OCI-LY7 (cell line): ENCODE results near the gene AQR. TPM values are rescaled to one million over a fixed set of nuclear protein-coding genes. Genes with fewer than 3 reads are reported as not detected.

Experiments used
- BruUV-seq: library from RNA; stranded (reverse); fragments of 400-500 nt; replicated peaks from 2 replicates; lab custom pipeline; 2021; lab: Mats Ljungman, UMichigan
- CTCF ChIA-PET: fragments of 300-600 bp; sonication (Branson Sonifier 250); formaldehyde crosslinking; loops from one replicate; lab custom pipeline; 2022; ENCODE audit warnings: antibody characterized with exemption; ENCODE audit not compliant: unreplicated experiment; lab: Charles Lee
- POLR2A ChIA-PET: fragments of 300-600 bp; sonication (Branson Sonifier 250); formaldehyde crosslinking; loops from one replicate; lab custom pipeline; 2022; ENCODE audit warnings: antibody characterized with exemption; lab: Charles Lee
- DNase-seq: peaks from one replicate; pipeline ENCODE4 v3.0.0-alpha.2; 2015; ENCODE audit warnings: low spot score
- H2AFZ ChIP-seq: fragments of 200-600 bp; sonication (generic), shearing (Covaris generic); 2 replicates; pipeline ENCODE4 v1.6.1; 2014; ENCODE audit warnings: mild to moderate bottlenecking, antibody characterized with exemption, low read length, moderate library complexity
- H3K27ac ChIP-seq: fragments of 200-600 bp; sonication (generic); 2 replicates; pipeline ENCODE4 v1.5.1; 2014; ENCODE audit warnings: mixed run types, low read depth, mild to moderate bottlenecking, moderate library complexity, low read length, inconsistent platforms; ENCODE audit not compliant: poor library complexity, severe bottlenecking
- H3K36me3 ChIP-seq: fragments of 200-600 bp; sonication (generic); 2 replicates; pipeline ENCODE4 v1.6.1; 2014; ENCODE audit warnings: mild to moderate bottlenecking, antibody characterized with exemption, low read length, moderate library complexity, mixed read lengths; ENCODE audit not compliant: insufficient read depth
- H3K4me1 ChIP-seq: fragments of 200-600 bp; sonication (generic); 2 replicates; pipeline ENCODE4 v1.5.1; 2014; ENCODE audit warnings: mild to moderate bottlenecking, low read length; ENCODE audit not compliant: insufficient read depth, poor library complexity, severe bottlenecking
- H3K4me2 ChIP-seq: fragments of 200-600 bp; sonication (generic); 2 replicates; pipeline ENCODE4 v1.6.1; 2014; ENCODE audit warnings: mild to moderate bottlenecking, low read length
- H3K4me3 ChIP-seq: fragments of 200-600 bp; sonication (generic); 2 replicates; pipeline ENCODE4 v1.5.1; 2014; ENCODE audit warnings: mild to moderate bottlenecking, low read depth, low read length; ENCODE audit not compliant: poor library complexity, severe bottlenecking
- H3K79me2 ChIP-seq: fragments of 200-600 bp; sonication (generic); 2 replicates; pipeline ENCODE4 v1.6.1; 2016; ENCODE audit warnings: low read depth, mild to moderate bottlenecking, low read length, moderate library complexity, mixed read lengths; ENCODE audit not compliant: insufficient read depth
- H3K9me2 ChIP-seq: fragments of 200-600 bp; sonication (generic); 2 replicates; pipeline ENCODE4 v1.6.1; 2016; ENCODE audit warnings: mild to moderate bottlenecking, low read length, mixed read lengths; ENCODE audit not compliant: insufficient read depth
- H3K9me3 ChIP-seq: fragments of 200-600 bp; sonication (generic); 2 replicates; pipeline ENCODE4 v1.6.1; 2014; ENCODE audit warnings: mild to moderate bottlenecking, mixed run types, low read length, mixed read lengths
- H4K20me1 ChIP-seq: fragments of 200-600 bp; sonication (generic); 2 replicates; pipeline ENCODE4 v1.6.1; 2014; ENCODE audit warnings: mild to moderate bottlenecking, antibody characterized with exemption, low read length, moderate library complexity, mixed read lengths; ENCODE audit not compliant: insufficient read depth
- EZH2phosphoT487 ChIP-seq: fragments of 200-600 bp; sonication (generic); IDR thresholded peaks from 2 replicates; pipeline ENCODE4 v1.6.1; 2018; ENCODE audit warnings: low read depth, borderline replicate concordance, mild to moderate bottlenecking, mixed run types, antibody characterized with exemption, low read length, moderate library complexity, mixed read lengths
- intact Hi-C: fragments of 100-400 bp; cut with micrococcal nuclease; formaldehyde crosslinking; loops from one replicate; pipeline ENCODE4 v1.10.0; 2022; ENCODE audit not compliant: unreplicated experiment
- total RNA-seq, 2 experiments: library from RNA; depleted of rRNA in 1 of 2; stranded (reverse); fragments of >200 nt in 1 of 2; shearing (Covaris generic) in 1 of 2; gene quantifications; 2 replicates each; pipeline ENCODE4 v1.2.3, GENCODE V29; 2014 to 2022
- TF ChIP-seq, protein P1 (sequence below): fragments of 200-600 bp; sonication (generic); conservative IDR thresholded peaks from 2 replicates; pipeline ENCODE4 v1.5.1; 2014; ENCODE audit warnings: mild to moderate bottlenecking, antibody characterized with exemption, low read length, moderate library complexity, mixed read lengths

The AQR gene
- total RNA-seq, 2 experiments from 2014 or later, result 18.5 to 36.4 TPM

- no peaks in the 10 kb centered on the region for H3K36me3 ChIP-seq
- no peaks in the 10 kb centered on the region for H3K79me2 ChIP-seq
- no peak overlapping the region for H2AFZ ChIP-seq
- no peaks in the 10 kb centered on the region for H3K9me3 ChIP-seq
- H3K9me2 ChIP-seq, result no peaks in the 10 kb centered on the region
- TF ChIP-seq, protein P1, sequence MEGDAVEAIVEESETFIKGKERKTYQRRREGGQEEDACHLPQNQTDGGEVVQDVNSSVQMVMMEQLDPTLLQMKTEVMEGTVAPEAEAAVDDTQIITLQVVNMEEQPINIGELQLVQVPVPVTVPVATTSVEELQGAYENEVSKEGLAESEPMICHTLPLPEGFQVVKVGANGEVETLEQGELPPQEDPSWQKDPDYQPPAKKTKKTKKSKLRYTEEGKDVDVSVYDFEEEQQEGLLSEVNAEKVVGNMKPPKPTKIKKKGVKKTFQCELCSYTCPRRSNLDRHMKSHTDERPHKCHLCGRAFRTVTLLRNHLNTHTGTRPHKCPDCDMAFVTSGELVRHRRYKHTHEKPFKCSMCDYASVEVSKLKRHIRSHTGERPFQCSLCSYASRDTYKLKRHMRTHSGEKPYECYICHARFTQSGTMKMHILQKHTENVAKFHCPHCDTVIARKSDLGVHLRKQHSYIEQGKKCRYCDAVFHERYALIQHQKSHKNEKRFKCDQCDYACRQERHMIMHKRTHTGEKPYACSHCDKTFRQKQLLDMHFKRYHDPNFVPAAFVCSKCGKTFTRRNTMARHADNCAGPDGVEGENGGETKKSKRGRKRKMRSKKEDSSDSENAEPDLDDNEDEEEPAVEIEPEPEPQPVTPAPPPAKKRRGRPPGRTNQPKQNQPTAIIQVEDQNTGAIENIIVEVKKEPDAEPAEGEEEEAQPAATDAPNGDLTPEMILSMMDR, result no peak
- TF ChIP-seq EZH2phosphoT487, result no peak
- DNase-seq, result no peak
- H4K20me1 ChIP-seq, result no peaks in the 10 kb centered on the region
- ChIA-PET CTCF (no interaction called here), POLR2A (interaction anchor here (0.6 kb wide), 1 partner anchor 50 kb away, joined by 3 read pairs; no protein-coding TSS in a partner anchor)
- no peaks in the 10 kb centered on the region for H3K4me1 ChIP-seq
- no peak overlapping the region for H3K4me2 ChIP-seq
- intact Hi-C loops, result no loop called here
- no peak overlapping the region for H3K27ac ChIP-seq
- no TSS peak for BruUV-seq
- no peak overlapping the region for H3K4me3 ChIP-seq
Measured at GRCh38 chr15:34828145-34828911, 141.2 kb downstream of the AQR start.

DNA sequence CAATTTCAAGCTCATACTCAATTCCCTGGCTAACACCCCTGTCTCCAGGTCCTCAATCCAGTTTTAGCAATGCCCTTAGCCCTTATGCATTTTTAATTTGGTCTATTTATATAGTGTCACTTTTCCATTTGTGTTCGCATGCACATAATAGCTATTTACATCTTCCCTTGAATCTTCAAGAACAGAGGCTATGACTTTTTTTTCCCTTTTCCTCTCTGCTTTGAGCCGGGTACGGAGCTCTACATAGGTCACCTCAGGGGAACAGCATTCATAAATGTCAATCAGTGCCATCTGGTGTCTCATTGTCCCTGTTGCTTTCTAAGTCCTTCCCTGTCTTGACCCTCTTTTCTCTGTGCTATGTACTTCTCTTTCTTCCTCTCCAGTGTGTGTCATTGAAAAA lies 147.7 kb downstream of the AQR start:
- Histone ChIP-seq H2AFZ (no peak overlapping the region), H3K9me3 (no peaks in the 10 kb centered on the region), H3K4me3 (no peak overlapping the region), H3K9me2 (no peaks in the 10 kb centered on the region), H3K4me1 (no peaks in the 10 kb centered on the region), H3K4me2 (no peak overlapping the region), H4K20me1 (no peaks in the 10 kb centered on the region), H3K79me2 (no peaks in the 10 kb centered on the region), H3K27ac (no peak overlapping the region), H3K36me3 (no peaks in the 10 kb centered on the region)
- ChIA-PET CTCF (no interaction called here), POLR2A (no interaction called here)
- no peak for TF ChIP-seq EZH2phosphoT487
- TF ChIP-seq, protein P1, result no peak
- no TSS peak for BruUV-seq
- DNase-seq, result no peak
- intact Hi-C loops, result no loop called here

DNA sequence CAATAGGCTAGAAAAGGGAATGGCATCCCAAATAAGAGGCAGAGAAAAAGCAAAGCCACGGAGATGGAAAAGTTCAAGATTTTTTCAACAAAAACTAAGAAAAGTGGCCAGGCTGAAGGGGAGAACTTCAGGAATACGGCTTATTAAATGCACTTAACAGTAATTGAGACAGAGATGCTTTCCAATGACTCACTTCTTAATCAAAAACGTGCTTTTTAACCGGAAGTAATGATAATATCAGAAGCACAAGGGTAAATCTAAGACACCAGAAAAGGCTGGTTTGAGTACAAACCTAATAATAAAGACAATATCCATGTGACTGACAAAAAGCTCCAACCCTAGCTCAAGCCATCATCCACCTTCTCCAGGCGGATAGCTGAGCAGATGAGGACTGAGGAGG lies 149.4 kb downstream of the AQR start:
- Histone ChIP-seq H3K36me3 (no peaks in the 10 kb centered on the region), H2AFZ (no peak overlapping the region), H3K79me2 (no peaks in the 10 kb centered on the region), H4K20me1 (no peaks in the 10 kb centered on the region), H3K27ac (no peak overlapping the region), H3K4me2 (no peak overlapping the region), H3K9me2 (no peaks in the 10 kb centered on the region), H3K4me3 (no peak overlapping the region), H3K4me1 (no peaks in the 10 kb centered on the region), H3K9me3 (no peaks in the 10 kb centered on the region)
- ChIA-PET CTCF (no interaction called here), POLR2A (interaction anchor here (0.7 kb wide), 1 partner anchor 1090 kb away, joined by 7 read pairs; no protein-coding TSS in a partner anchor)
- no peak for DNase-seq
- intact Hi-C loops, result no loop called here
- BruUV-seq, result no TSS peak
- TF ChIP-seq, protein P1, result no peak
- no peak for TF ChIP-seq EZH2phosphoT487
